H1 (cell line): ENCODE data around the gene CYSRT1. TPM values are rescaled to one million over a fixed set of nuclear protein-coding genes. Genes with fewer than 3 reads are reported as not detected.

Experiments
- CTCF ChIA-PET: fragments of 300-600 bp; sonication (Branson Sonifier 250); formaldehyde crosslinking; loops from one replicate; lab custom pipeline; 2021; ENCODE audit not compliant: partially characterized antibody; lab: Charles Lee
- POLR2A ChIA-PET: fragments of 300-600 bp; sonication (Branson Sonifier 250); formaldehyde crosslinking; loops from one replicate; lab custom pipeline; 2021; ENCODE audit warnings: inconsistent platforms; ENCODE audit not compliant: partially characterized antibody; lab: Charles Lee
- DNase-seq, 2 experiments: peaks; one replicate each; pipeline versions ENCODE4 v3.0.0 to v3.0.0-alpha.2; 2010 to 2022; ENCODE audit warnings: low spot score in 2 of 2, low read depth in 1 of 2, mixed read lengths in 1 of 2
- FAIRE-seq: peaks from 2 replicates; lab custom pipeline; 2011; peaks lifted over from hg19 to GRCh38; lab: Jason Lieb, UNC
- H2AFZ ChIP-seq: 2 replicates; pipeline ENCODE4 v1.8.1; 2012; ENCODE audit warnings: low read length, inconsistent platforms
- H2AK5ac ChIP-seq: 2 replicates; pipeline ENCODE4 v1.6.1; 2013; ENCODE audit warnings: low read depth, low read length
- H2BK120ac ChIP-seq: replicated peaks from 2 replicates; pipeline ENCODE3; 2013; ENCODE audit warnings: low read depth, low read length, inconsistent platforms
- H2BK12ac ChIP-seq: 2 replicates; pipeline ENCODE4 v1.6.1; 2013; ENCODE audit warnings: low read depth, low read length
- H2BK15ac ChIP-seq: 2 replicates; pipeline ENCODE4 v1.6.1; 2013; ENCODE audit warnings: low read length
- H2BK20ac ChIP-seq: 2 replicates; pipeline ENCODE4 v1.6.1; 2013; ENCODE audit warnings: low read length
- H2BK5ac ChIP-seq: 2 replicates; pipeline ENCODE4 v1.6.1; 2013; ENCODE audit warnings: low read depth, low read length
- H3K14ac ChIP-seq: 2 replicates; pipeline ENCODE4 v1.6.1; 2013; ENCODE audit warnings: inconsistent platforms; ENCODE audit not compliant: insufficient read length
- H3K18ac ChIP-seq: 2 replicates; pipeline ENCODE4 v1.6.1; 2013; ENCODE audit warnings: low read length; ENCODE audit errors: extremely low read depth
- H3K23ac ChIP-seq: 2 replicates; pipeline ENCODE4 v1.6.1; 2013; ENCODE audit warnings: inconsistent platforms; ENCODE audit not compliant: insufficient read length
- H3K23me2 ChIP-seq: 2 replicates; pipeline ENCODE4 v1.6.1; 2013; ENCODE audit warnings: low read depth, low read length
- H3K27ac ChIP-seq: 2 replicates; pipeline ENCODE4 v1.6.1; 2011; ENCODE audit warnings: low read depth, low read length, inconsistent platforms
- H3K27me3 ChIP-seq, 4 experiments: replicated peaks in 1 of 4; 1 replicate in 1 of 4; 2 replicates in 3 of 4; pipeline versions ENCODE4 v1.6.1 to v1.8.1; 2011 to 2013; ENCODE audit warnings: low read length in 3 of 4, mild to moderate bottlenecking in 3 of 4, inconsistent platforms in 2 of 4, mixed read lengths in 2 of 4, moderate library complexity in 1 of 4; ENCODE audit not compliant: control insufficient read depth in 3 of 4, insufficient read depth in 3 of 4; ENCODE audit errors: extremely low read depth in 1 of 4
- H3K36me3 ChIP-seq, 4 experiments: 2 replicates each; pipeline versions ENCODE4 v1.6.1 to v1.8.1; 2011 to 2013; ENCODE audit warnings: mild to moderate bottlenecking in 4 of 4, low read length in 3 of 4, moderate library complexity in 2 of 4, control low read depth in 1 of 4, inconsistent platforms in 1 of 4; ENCODE audit not compliant: insufficient read depth in 4 of 4, control insufficient read depth in 2 of 4
- H3K4ac ChIP-seq: replicated peaks from 2 replicates; pipeline ENCODE3; 2013; ENCODE audit warnings: low read length, low read depth, mixed read lengths, inconsistent platforms; ENCODE audit not compliant: insufficient read length
- H3K4me1 ChIP-seq, 4 experiments: replicated peaks in 1 of 4; 1 replicate in 1 of 4; 2 replicates in 3 of 4; pipeline versions ENCODE4 v1.6.1 to v1.8.1; 2011 to 2013; ENCODE audit warnings: low read length in 3 of 4, inconsistent platforms in 2 of 4, mixed read lengths in 1 of 4; ENCODE audit not compliant: insufficient read depth in 4 of 4, control insufficient read depth in 3 of 4
- H3K4me2 ChIP-seq, 2 experiments: 2 replicates each; pipeline versions ENCODE4 v1.6.1 to v1.8.1; 2011 to 2013; ENCODE audit warnings: low read depth in 2 of 2, low read length in 2 of 2, control low read depth in 1 of 2, inconsistent platforms in 1 of 2, mild to moderate bottlenecking in 1 of 2; ENCODE audit not compliant: insufficient read depth in 1 of 2
- H3K4me3 ChIP-seq, 4 experiments: fragments of 200-600, 300-600 bp in 1 of 4; sonication (generic), shearing (Covaris generic), sonication (Bioruptor Twin) in 1 of 4; 2 replicates each; pipeline versions ENCODE4 v1.5.1 to v1.8.1; 2011 to 2016; ENCODE audit warnings: low read length in 4 of 4, low read depth in 3 of 4, control low read depth in 2 of 4, inconsistent platforms in 2 of 4, mild to moderate bottlenecking in 2 of 4, mixed read lengths in 1 of 4, moderate library complexity in 1 of 4; ENCODE audit not compliant: insufficient read depth in 2 of 4; ENCODE audit errors: extremely low read depth in 1 of 4
- H3K56ac ChIP-seq: replicated peaks from 2 replicates; pipeline ENCODE3; 2013; ENCODE audit warnings: low read depth, mild to moderate bottlenecking, mixed read lengths, low read length, inconsistent platforms; ENCODE audit not compliant: insufficient read length
- H3K79me1 ChIP-seq: 2 replicates; pipeline ENCODE4 v1.6.1; 2013; ENCODE audit warnings: low read depth, low read length, control low read depth
- H3K79me2 ChIP-seq, 2 experiments: 2 replicates each; pipeline versions ENCODE4 v1.6.1 to v1.8.1; 2012 to 2013; ENCODE audit warnings: low read length in 2 of 2, mild to moderate bottlenecking in 2 of 2, inconsistent platforms in 1 of 2; ENCODE audit not compliant: insufficient read depth in 2 of 2, control insufficient read depth in 1 of 2
- H3K9ac ChIP-seq, 4 experiments: replicated peaks in 1 of 4; 1 replicate in 1 of 4; 2 replicates in 3 of 4; pipeline versions ENCODE4 v1.6.1 to v1.8.1; 2011 to 2013; ENCODE audit warnings: low read depth in 3 of 4, low read length in 3 of 4, control low read depth in 2 of 4, mild to moderate bottlenecking in 2 of 4, moderate library complexity in 2 of 4, inconsistent platforms in 1 of 4; ENCODE audit errors: extremely low read depth in 1 of 4
- H3K9me3 ChIP-seq, 2 experiments: 2 replicates each; pipeline versions ENCODE4 v1.6.1 to v1.8.1; 2012 to 2013; ENCODE audit warnings: mild to moderate bottlenecking in 2 of 2, moderate library complexity in 2 of 2, control low read depth in 1 of 2, inconsistent platforms in 1 of 2, low read depth in 1 of 2, low read length in 1 of 2, mixed read lengths in 1 of 2; ENCODE audit not compliant: insufficient read depth in 2 of 2
- H4K20me1 ChIP-seq, 2 experiments: replicated peaks in 1 of 2; 2 replicates each; pipeline versions ENCODE3 to v1.8.1; 2011 to 2013; ENCODE audit warnings: inconsistent platforms in 2 of 2, low read length in 2 of 2, mild to moderate bottlenecking in 1 of 2; ENCODE audit not compliant: insufficient read depth in 2 of 2, control insufficient read depth in 1 of 2
- H4K5ac ChIP-seq: 2 replicates; pipeline ENCODE4 v1.6.1; 2013; ENCODE audit warnings: low read length, low read depth, mixed read lengths, inconsistent platforms; ENCODE audit not compliant: insufficient read length
- H4K8ac ChIP-seq: 2 replicates; pipeline ENCODE4 v1.8.0; 2013; ENCODE audit warnings: mild to moderate bottlenecking, moderate library complexity, low read length, inconsistent platforms; ENCODE audit not compliant: insufficient read depth; ENCODE audit errors: extremely low read depth
- H4K91ac ChIP-seq: replicated peaks from 2 replicates; pipeline ENCODE3; 2013; ENCODE audit warnings: low read length, mixed read lengths, inconsistent platforms; ENCODE audit not compliant: insufficient read length
- CBX8 ChIP-seq: fragments of 300-800, 300-1000 bp; sonication (generic); IDR thresholded peaks from 2 replicates; pipeline ENCODE4 v1.7.1; 2016; ENCODE audit warnings: low read depth, low read length, borderline replicate concordance
- HDAC6 ChIP-seq: IDR thresholded peaks from one replicate; pipeline ENCODE4 v1.7.1; 2012; ENCODE audit warnings: low read depth, mild to moderate bottlenecking, inconsistent platforms, low read length, moderate library complexity
- NRF1 ChIP-seq: IDR thresholded peaks from 2 replicates; pipeline ENCODE4 v1.6.1; 2011; ENCODE audit warnings: mild to moderate bottlenecking, low read depth, low read length, improper control_type of control experiment
- PHF8 ChIP-seq: fragments of 200-600 bp; sonication (generic); conservative IDR thresholded peaks from 2 replicates; pipeline ENCODE4 v1.7.1; 2012; ENCODE audit warnings: low read depth, mild to moderate bottlenecking, inconsistent platforms, low read length, moderate library complexity
- RAD21 ChIP-seq, 2 experiments: IDR thresholded peaks in 1 of 2; conservative IDR thresholded peaks in 1 of 2; 2 replicates each; pipeline ENCODE4 v1.6.1; 2011; ENCODE audit warnings: low read depth in 2 of 2, low read length in 2 of 2, improper control_type of control experiment in 1 of 2, inconsistent platforms in 1 of 2, mild to moderate bottlenecking in 1 of 2, moderate library complexity in 1 of 2
- RBBP5 ChIP-seq: IDR thresholded peaks from 2 replicates; pipeline ENCODE4 v1.7.1; 2012; ENCODE audit warnings: low read depth, mild to moderate bottlenecking, inconsistent platforms, low read length, moderate library complexity, borderline replicate concordance
- TAF7 ChIP-seq: optimal IDR thresholded peaks from 2 replicates; pipeline ENCODE3; 2011; ENCODE audit warnings: low read depth, mild to moderate bottlenecking, inconsistent platforms, low read length, moderate library complexity, borderline replicate concordance
- WGBS, 2 experiments: shearing (Covaris generic) in 1 of 2; methylation state at CpG; one replicate each; pipeline versions ENCODE4 v1.1.6 to v1.1.7; 2013 to 2015; ENCODE audit warnings: low lambda C conversion rate in 2 of 2, mixed read lengths in 2 of 2, inconsistent platforms in 1 of 2, low coverage in 1 of 2, missing lambda C conversion rate in 1 of 2; ENCODE audit not compliant: insufficient replicate concordance in 2 of 2, insufficient coverage in 1 of 2, insufficient read length in 1 of 2; ENCODE audit errors: extremely low coverage in 1 of 2, missing lambda C conversion rate in 1 of 2; 5-methylcytosine and 5-hydroxymethylcytosine counted together
- polyA plus RNA-seq, 7 experiments: library from polyadenylated mRNA; depleted of rRNA in 3 of 7; stranded (reverse) in 5 of 7; unstranded in 2 of 7; fragments of >200 nt in 5 of 7; fragments of 200-250 nt in 2 of 7; gene quantifications; 1 replicate in 5 of 7; 2 replicates in 1 of 7; 4 replicates in 1 of 7; pipeline versions ENCODE4 v1.2.1 to v1.2.3, GENCODE V29; 2011 to 2013; ENCODE audit warnings: missing spikeins in 2 of 7, mixed read lengths in 2 of 7
- total RNA-seq: library from RNA; stranded (reverse); fragmentation: NEBNext Ultra II Directional; extraction: Animal tissue kit (Norgen Biotek cat#: 25700); gene quantifications from 2 replicates; pipeline ENCODE4 v1.2.1, GENCODE V29; 2021
- TF ChIP-seq, protein P1 (sequence below), 3 experiments: IDR thresholded peaks; 1 replicate in 2 of 3; 2 replicates in 1 of 3; pipeline versions ENCODE4 v1.5.1 to v1.6.1; 2011; ENCODE audit warnings: low read length in 3 of 3, mild to moderate bottlenecking in 3 of 3, inconsistent platforms in 2 of 3, low read depth in 1 of 3, moderate library complexity in 1 of 3; ENCODE audit not compliant: insufficient read depth in 1 of 3; ENCODE audit errors: control extremely low read depth in 1 of 3

Gene CYSRT1
- total and polyA plus RNA-seq, 2 of the 8 experiments (the other 6 are each of a cell fraction or from before 2014, with no cell fraction given) = 1.0 to 6.5 TPM

DNA sequence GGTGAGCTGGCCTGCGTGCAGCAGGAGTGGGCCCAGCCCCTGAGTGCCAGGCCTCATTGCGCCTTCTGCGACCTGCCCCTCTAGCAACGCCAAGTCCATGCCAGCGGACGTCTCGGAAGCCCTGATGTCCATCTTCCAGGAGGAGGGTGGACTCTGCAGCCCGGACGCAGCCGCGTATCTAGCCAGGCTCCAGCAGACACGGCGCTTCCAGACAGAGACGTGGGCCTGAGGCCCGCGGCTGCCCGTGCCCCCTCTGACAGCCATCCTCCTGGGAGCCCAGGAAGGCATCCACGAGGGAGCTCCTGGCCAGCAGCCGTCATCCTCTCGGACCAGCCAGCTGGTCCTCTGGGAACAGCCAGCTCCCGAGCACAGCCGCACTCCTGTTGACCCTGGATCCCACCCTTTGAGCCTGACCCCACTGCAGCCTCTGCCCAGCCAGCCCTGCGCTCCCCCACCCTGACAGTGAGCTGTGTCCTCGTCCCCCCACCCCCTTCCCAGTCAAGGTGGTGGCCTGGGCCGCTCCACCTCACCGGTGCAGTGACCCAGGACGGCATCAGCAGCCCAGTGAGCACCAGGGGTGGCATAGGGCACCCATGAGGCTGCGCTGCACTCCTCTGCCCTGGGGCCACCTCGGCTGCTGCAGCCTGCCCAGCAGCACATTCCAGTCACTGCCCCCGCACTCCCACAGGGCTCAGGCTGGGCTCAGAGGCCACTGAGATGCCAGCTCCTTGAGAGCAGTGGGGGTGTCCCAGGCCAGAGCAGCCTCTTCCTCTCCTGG, 8.6 kb upstream of the CYSRT1 start:
- Histone ChIP-seq H3K23me2 (peaks cover under 1% of the 10 kb centered on the region; the same call in 1 of the 2 replicates), H3K79me1 (no peaks in the 10 kb centered on the region; the same call in 1 of the 2 replicates), H2BK12ac (no peak overlapping the region), H3K9me3 (no peaks in the 10 kb centered on the region), H4K8ac (no peak overlapping the region), H2AFZ (no peak overlapping the region), H3K14ac (no peak overlapping the region), H4K20me1 (peaks cover 0 to 17% of the 10 kb centered on the region in 2 experiments), H3K79me2 (no peaks in the 10 kb centered on the region), H4K91ac (no peak overlapping the region), H3K23ac (no peak overlapping the region), H3K56ac (no peak overlapping the region), H2BK5ac (no peak overlapping the region), H3K27ac (no peak overlapping the region), H3K4me1 (peaks cover 0 to 7% (median 4%) of the 10 kb centered on the region in 4 experiments; a peak in 5 of 7 replicates), H2BK15ac (no peak overlapping the region), H3K4me3 (no peak overlapping the region), H3K9ac (no peak overlapping the region), H3K4me2 (0 out of 4 replicates have a peak overlapping the region, but pooled peaks of 1 of the 2 experiments have one; percentile 37), H4K5ac (no peak overlapping the region), H2BK20ac (no peak overlapping the region), H3K18ac (no peak overlapping the region), H2BK120ac (no peak overlapping the region), H2AK5ac (no peak overlapping the region), H3K4ac (no peak overlapping the region), H3K27me3 (no peaks in the 10 kb centered on the region), H3K36me3 (peaks cover 0 to 22% (median 7%) of the 10 kb centered on the region in 4 experiments; a peak in 6 of 8 replicates)
- FAIRE-seq = no peak
- ChIA-PET POLR2A (interaction anchor here (0.7 to 69.9 kb wide), 12 partner anchors 9 to 130 kb away, joined by 3 to 1462 read pairs (median 4); partner anchors contain the start of genes ANAPC2, MAN1B1, NDOR1 and NELFB), CTCF (interaction anchor here (0.6 to 3.8 kb wide), 16 partner anchors 11 to 98 kb away, joined by 3 to 19 read pairs (median 4); partner anchors contain the start of genes LRRC26, RNF224 and TPRN)
- WGBS, 2 experiments = 89% methylated on average over 19 of the region's 30 CpGs; no CpG with 5 or more reads in 1 of the 2 experiments
- DNase-seq = no peak
- no peak for TF ChIP-seq TAF7
- no peak for TF ChIP-seq RAD21 (IDR thresholded peaks at IDR 0.05 in 1 of 2, conservative IDR thresholded peaks at IDR 0.05 in 1 of 2; ENCODE audit: low read depth in 2 of 2, low read length in 2 of 2)
- TF ChIP-seq NRF1 = no peak
- TF ChIP-seq PHF8 = no peak
- TF ChIP-seq HDAC6 = no peak
- TF ChIP-seq CBX8 = no peak
- TF ChIP-seq RBBP5 = no peak
- TF ChIP-seq, protein P1, sequence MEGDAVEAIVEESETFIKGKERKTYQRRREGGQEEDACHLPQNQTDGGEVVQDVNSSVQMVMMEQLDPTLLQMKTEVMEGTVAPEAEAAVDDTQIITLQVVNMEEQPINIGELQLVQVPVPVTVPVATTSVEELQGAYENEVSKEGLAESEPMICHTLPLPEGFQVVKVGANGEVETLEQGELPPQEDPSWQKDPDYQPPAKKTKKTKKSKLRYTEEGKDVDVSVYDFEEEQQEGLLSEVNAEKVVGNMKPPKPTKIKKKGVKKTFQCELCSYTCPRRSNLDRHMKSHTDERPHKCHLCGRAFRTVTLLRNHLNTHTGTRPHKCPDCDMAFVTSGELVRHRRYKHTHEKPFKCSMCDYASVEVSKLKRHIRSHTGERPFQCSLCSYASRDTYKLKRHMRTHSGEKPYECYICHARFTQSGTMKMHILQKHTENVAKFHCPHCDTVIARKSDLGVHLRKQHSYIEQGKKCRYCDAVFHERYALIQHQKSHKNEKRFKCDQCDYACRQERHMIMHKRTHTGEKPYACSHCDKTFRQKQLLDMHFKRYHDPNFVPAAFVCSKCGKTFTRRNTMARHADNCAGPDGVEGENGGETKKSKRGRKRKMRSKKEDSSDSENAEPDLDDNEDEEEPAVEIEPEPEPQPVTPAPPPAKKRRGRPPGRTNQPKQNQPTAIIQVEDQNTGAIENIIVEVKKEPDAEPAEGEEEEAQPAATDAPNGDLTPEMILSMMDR (IDR thresholded peaks at IDR 0.05; ENCODE audit: control extremely low read depth in 1 of 3, insufficient read depth in 1 of 3, low read depth in 1 of 3, low read length in 3 of 3) = no peak
